ENCODE data around the gene MCM3AP. TPM values are rescaled to one million over a fixed set of nuclear protein-coding genes. Genes with fewer than 3 reads are reported as not detected.

MCM3AP gene
- 40.3 and 92.3 TPM in 2 replicates for total RNA-seq

DNA sequence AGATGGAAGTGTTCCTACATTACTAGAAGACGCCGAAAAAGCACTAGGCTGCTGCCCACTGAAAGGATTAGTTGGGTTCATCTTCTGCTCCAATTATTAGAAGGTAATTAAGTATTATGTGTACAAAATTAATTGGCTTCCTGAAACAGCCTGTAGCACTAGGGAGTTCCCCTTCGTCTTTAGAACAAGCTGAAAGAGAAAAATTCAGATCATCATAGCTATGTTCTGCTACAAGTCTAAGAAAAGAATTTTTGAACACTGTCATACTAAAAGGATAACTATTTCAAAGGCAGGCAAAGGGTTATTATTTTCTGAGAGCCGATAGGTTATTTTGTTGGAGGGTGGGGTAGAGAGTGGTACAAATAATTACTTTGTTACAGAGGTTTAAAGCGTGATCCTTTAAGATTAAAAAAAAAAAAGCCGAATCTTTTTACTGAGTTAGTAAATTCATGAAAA lies at the start of gene MCM3AP:
MCM3AP (minus strand) TSS at position 406 of the 456 bp plus-strand sequence; CDS start at position 81, 325 bp downstream.

DNA sequence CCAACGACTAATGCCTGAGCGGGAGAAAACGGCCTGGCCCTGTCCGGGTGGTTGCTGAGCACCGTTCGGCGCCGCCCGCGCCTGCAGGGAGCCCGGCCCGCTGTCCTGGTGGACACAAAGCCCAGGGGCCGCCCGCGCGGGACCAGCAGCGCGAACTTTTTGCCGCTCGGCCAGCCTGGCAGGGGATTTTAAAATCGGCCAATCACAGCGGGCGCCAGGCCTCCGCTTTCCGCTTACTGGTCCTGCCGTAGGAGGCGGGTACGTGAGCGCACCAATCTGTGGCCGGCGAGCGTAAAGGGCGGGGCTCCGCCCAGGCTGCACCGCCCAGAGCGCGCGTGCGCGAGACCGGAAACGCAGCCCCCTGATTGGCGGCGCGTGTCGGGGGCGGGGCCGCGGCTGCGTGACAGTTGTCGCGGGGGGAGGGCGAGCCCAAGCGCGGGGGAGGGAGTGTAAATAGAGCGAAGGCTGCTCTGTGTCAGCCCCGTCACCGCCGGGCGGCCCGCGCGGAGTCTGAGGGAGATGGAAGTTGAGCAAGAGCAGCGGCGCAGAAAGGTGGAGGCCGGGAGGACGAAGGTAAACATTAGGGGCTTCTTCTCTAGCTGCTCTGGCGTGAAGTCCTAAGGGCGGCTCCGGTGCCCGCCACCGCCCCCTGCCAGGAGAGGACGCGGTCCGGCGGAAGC lies 38.4 kb upstream of the MCM3AP start, which contains the start of the genes C21orf58 and PCNT:
C21orf58 (minus strand) TSS at position 161 of the 680 bp plus-strand sequence. CDS start 1,132 bp downstream, outside the sequence.
PCNT (plus strand) TSS at position 447 of the 680 bp plus-strand sequence; CDS start at position 520, 73 bp downstream.

DNA sequence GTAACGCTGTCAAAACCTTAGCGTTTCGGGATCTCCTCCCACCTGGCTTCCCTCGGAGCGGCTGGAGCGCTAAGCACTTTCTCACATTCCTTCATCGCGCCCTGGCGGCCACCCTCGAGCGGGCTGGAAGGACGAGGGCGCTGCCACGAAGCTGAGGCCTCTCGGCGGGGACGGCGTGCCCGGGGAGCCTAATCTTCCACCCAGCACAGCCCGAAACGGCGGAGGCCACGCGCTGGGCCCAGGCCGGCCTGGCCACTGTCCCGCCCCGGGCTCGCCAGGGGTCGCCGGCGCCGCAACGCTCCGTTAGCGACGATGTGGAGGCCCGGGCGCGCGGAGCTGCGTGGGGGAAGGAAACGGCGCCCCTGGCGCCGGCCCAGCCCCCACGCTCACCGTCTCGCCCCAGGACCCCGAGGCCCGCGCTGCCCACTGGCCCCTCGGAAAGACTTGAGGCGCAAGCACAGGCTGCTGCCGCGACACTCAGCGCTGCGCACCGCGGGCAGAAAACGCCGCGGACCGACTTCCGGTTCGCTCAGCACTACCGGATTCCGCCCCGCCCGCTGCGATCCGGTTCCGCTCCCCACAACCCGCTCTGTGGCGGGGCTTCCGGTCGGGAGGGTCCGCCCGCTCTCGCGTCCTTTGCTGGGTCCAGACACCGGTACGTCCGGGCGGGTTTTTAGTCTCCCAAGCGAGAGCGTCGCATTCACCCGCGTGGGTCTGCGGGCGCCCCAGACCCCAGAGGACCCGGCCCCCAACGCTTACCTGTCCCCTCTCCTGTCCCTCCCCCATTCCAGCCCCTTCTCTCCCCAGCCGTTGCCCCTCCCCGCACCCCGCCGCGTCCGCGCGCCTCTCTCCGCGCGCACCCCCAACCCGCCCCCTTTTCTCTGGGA lies 593 bp upstream of the MCM3AP start, which contains the start of gene YBEY:
YBEY (plus strand) TSS at position 582 of the 887 bp plus-strand sequence. CDS start 572 bp downstream, outside the sequence.

DNA sequence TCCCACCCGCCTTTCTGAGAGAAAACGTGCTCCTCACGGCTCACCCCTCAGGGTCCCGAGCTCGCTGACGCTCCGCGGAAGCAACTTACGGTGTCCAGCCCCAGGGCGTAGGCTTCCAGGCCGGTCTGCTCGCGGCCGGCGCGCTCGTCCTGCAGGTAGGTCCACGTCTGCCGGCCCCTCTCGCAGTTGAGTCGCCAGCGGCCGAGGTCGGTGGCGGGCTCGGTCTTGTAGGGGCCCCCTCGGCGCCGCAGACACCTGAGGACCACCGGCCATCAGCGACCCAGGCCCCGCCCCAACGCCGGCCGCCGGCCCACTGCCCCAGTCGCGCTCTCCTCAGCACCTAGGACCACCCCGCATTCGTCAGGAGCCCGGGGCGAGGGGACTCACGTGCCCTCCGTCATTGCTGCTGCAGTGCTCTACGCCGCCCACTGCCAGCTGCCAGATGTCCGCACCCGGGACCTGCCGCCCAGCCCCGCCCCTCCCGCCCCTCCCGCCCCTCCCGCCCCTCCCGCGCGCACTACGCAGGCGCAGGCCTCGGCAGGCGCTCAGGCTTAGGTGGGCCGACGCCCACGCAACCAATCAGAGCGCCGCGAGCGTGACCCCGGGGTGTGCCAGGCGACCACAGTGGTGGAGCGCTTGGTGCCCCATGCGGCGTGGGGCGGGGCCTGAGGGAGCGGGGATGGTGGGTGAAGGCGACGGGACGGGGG lies 56.9 kb downstream of the MCM3AP start, which contains the start of gene LSS:
LSS (minus strand) TSS at position 430 of the 707 bp plus-strand sequence; CDS start at position 401, 29 bp downstream.

Other genes with a start within 250 kb of the MCM3AP start
- gene COL6A2, start 187.5 kb downstream of the MCM3AP start, total RNA-seq, result 6.5 and 10.8 TPM in 2 replicates
- gene FTCD, start 130.0 kb downstream of the MCM3AP start, total RNA-seq, result 0.16 TPM in 1 of 2 replicates, not detected in the other
- gene SPATC1L, start 101.2 kb downstream of the MCM3AP start, total RNA-seq, result 3.1 and 6.3 TPM in 2 replicates
- 56.8 and 62.7 TPM in 2 replicates for gene LSS, start 56.8 kb downstream of the MCM3AP start, total RNA-seq
- 5.5 and 8.6 TPM in 2 replicates for gene YBEY, start 731 bp upstream of the MCM3AP start, total RNA-seq
- gene C21orf58, start 38.3 kb upstream of the MCM3AP start, total RNA-seq, result 4.9 and 5.2 TPM in 2 replicates
- gene PCNT, start 38.5 kb upstream of the MCM3AP start, total RNA-seq, result 18.3 and 29.9 TPM in 2 replicates
- gene DIP2A, start 173.3 kb upstream of the MCM3AP start, total RNA-seq, result 23.6 and 79.7 TPM in 2 replicates

Measured in bladder microvascular endothelial cell (primary cell).